ENCODE results near the gene NAPG. TPM values are rescaled to one million over a fixed set of nuclear protein-coding genes. Genes with fewer than 3 reads are reported as not detected.
A peak's percentile ranks its signal among the peaks of the same experiment; 100 is the strongest.

Gene NAPG
- polyA plus RNA-seq, 2 of the 4 experiments (the other 2 are of a cell fraction): 11.6 to 22.1 TPM

DNA sequence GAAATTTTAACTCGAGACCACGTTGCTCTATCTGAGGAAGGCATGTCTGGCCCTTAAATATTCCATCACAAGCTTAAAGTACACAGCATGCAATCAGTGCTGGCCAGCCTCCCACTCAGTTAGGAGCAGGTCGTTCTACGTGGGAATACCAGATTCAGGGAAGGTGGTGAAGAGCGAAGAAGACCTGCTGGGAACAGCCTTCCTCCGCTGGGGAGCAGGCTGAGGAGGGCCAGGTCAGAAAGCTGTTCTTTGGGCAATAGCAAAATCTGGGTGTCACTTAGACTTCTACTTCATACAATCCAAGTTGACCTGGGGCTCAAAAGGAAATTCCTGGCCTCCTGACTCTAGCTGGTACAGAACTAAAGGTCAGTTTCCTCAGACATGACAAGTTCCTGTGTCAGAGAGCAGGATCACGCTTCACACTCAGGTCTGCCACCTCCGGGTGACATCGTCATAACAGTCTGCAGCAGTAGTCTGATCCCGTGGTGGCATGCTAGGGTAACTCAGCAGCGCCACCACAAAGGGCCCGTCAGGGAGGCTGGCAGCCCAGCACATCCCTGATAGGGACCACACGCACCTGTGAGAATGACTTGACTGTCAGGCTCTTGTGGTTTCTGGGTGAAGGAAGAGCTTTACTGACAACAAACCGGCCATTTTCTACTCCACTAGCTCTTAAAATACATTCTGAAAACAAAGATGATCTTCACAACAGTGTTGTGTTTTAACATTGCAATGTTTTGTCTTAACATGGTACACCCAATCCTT is 35.2 kb upstream of the NAPG start:
- FAIRE-seq (no peak), ATAC-seq (peak; percentile 85 to 88), DNase-seq (ENCODE audit: low read depth in 1 of 2, low spot score in 1 of 2) (peak; percentile 56 to 60)
- TF ChIP-seq, protein P1, sequence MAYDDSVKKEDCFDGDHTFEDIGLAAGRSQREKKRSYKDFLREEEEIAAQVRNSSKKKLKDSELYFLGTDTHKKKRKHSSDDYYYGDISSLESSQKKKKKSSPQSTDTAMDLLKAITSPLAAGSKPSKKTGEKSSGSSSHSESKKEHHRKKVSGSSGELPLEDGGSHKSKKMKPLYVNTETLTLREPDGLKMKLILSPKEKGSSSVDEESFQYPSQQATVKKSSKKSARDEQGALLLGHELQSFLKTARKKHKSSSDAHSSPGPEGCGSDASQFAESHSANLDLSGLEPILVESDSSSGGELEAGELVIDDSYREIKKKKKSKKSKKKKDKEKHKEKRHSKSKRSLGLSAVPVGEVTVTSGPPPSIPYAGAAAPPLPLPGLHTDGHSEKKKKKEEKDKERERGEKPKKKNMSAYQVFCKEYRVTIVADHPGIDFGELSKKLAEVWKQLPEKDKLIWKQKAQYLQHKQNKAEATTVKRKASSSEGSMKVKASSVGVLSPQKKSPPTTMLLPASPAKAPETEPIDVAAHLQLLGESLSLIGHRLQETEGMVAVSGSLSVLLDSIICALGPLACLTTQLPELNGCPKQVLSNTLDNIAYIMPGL (CRISPR knock-in tag; IDR thresholded peaks at IDR 0.05; ENCODE audit: borderline replicate concordance): no peak
- TF ChIP-seq RAD21 (conservative IDR thresholded peaks at IDR 0.05 in 1 of 2, IDR thresholded peaks at IDR 0.05 in 1 of 2) (peak; percentile 17 to 31; a peak in 1 of 5 replicates), CBX2 (IDR thresholded peaks at IDR 0.05; ENCODE audit: borderline replicate concordance, low read depth) (no peak)
- TF ChIP-seq, protein P2, sequence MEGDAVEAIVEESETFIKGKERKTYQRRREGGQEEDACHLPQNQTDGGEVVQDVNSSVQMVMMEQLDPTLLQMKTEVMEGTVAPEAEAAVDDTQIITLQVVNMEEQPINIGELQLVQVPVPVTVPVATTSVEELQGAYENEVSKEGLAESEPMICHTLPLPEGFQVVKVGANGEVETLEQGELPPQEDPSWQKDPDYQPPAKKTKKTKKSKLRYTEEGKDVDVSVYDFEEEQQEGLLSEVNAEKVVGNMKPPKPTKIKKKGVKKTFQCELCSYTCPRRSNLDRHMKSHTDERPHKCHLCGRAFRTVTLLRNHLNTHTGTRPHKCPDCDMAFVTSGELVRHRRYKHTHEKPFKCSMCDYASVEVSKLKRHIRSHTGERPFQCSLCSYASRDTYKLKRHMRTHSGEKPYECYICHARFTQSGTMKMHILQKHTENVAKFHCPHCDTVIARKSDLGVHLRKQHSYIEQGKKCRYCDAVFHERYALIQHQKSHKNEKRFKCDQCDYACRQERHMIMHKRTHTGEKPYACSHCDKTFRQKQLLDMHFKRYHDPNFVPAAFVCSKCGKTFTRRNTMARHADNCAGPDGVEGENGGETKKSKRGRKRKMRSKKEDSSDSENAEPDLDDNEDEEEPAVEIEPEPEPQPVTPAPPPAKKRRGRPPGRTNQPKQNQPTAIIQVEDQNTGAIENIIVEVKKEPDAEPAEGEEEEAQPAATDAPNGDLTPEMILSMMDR (IDR thresholded peaks at IDR 0.05): peak; percentile 26; the same call in 2 of the 3 replicates
- Histone ChIP-seq H3K9me3 (no peaks in the 10 kb centered on the region), H3K27ac (no peak overlapping the region), H3K4me3 (no peak overlapping the region), H3K4me1 (no peaks in the 10 kb centered on the region), H3K4me2 (no peak overlapping the region)
- CTCF ChIA-PET: interaction anchor here (1.1 kb wide), 1 partner anchor 360 kb away, joined by 3 read pairs; no protein-coding TSS in a partner anchor
- POLR2A ChIA-PET: no interaction called here
- WGBS (ENCODE audit: missing lambda C conversion rate): 45% methylated on average over 8 of the region's 14 CpGs

DNA sequence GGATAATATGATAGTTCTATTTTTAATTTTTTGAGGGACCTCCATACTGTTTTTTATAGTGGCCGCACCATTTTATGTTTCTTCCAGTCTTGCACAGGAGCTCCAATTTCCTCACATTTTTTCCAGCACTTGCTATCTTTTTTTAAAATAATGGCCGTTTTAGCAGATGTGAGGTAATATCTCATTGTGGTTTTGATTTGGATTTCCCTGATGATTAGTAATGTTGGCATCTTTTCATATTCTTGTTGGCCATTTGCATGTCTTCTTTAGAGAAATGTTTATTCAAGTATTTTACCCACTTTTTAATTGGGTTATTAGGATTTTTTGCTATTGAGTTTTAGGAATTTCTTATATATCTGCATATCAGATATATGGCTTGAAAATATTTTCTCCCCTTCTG is 29.9 kb upstream of the NAPG start:
- Histone ChIP-seq H3K4me3 (no peak overlapping the region), H3K4me1 (no peaks in the 10 kb centered on the region), H3K27ac (no peak overlapping the region), H3K4me2 (no peak overlapping the region), H3K9me3 (no peaks in the 10 kb centered on the region)
- ChIA-PET POLR2A (no interaction called here), CTCF (no interaction called here)
- DNase-seq (ENCODE audit: low read depth in 1 of 2, low spot score in 1 of 2) (no peak), ATAC-seq (no peak), FAIRE-seq (no peak)
- TF ChIP-seq, protein P3, sequence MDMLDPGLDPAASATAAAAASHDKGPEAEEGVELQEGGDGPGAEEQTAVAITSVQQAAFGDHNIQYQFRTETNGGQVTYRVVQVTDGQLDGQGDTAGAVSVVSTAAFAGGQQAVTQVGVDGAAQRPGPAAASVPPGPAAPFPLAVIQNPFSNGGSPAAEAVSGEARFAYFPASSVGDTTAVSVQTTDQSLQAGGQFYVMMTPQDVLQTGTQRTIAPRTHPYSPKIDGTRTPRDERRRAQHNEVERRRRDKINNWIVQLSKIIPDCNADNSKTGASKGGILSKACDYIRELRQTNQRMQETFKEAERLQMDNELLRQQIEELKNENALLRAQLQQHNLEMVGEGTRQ (IDR thresholded peaks at IDR 0.05): no peak
- no peak for TF ChIP-seq NPAS2 (CRISPR knock-in tag; IDR thresholded peaks at IDR 0.05; ENCODE audit: borderline replicate concordance)
- no peak for TF ChIP-seq FOXS1 (CRISPR knock-in tag; IDR thresholded peaks at IDR 0.05)
- no peak for TF ChIP-seq JUN (IDR thresholded peaks at IDR 0.05)
- TF ChIP-seq, protein P1 (CRISPR knock-in tag; IDR thresholded peaks at IDR 0.05; ENCODE audit: borderline replicate concordance): no peak
- TF ChIP-seq, protein P4, sequence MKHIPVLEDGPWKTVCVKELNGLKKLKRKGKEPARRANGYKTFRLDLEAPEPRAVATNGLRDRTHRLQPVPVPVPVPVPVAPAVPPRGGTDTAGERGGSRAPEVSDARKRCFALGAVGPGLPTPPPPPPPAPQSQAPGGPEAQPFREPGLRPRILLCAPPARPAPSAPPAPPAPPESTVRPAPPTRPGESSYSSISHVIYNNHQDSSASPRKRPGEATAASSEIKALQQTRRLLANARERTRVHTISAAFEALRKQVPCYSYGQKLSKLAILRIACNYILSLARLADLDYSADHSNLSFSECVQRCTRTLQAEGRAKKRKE (CRISPR knock-in tag; IDR thresholded peaks at IDR 0.05; ENCODE audit: low read depth): no peak
- TF ChIP-seq SREBF2 (IDR thresholded peaks at IDR 0.05): no peak
- WGBS (ENCODE audit: missing lambda C conversion rate): 49% methylated on average over 2 of the region's 2 CpGs

- H3K4me2 ChIP-seq: no peak overlapping the region
- ChIA-PET CTCF (no interaction called here), POLR2A (no interaction called here)
- H3K9me3 ChIP-seq: no peaks in the 10 kb centered on the region
- no peak overlapping the region for H3K27ac ChIP-seq
- ATAC-seq: no peak
- H3K4me1 ChIP-seq: no peaks in the 10 kb centered on the region
- TF ChIP-seq ZFP36 (IDR thresholded peaks at IDR 0.05; ENCODE audit: borderline replicate concordance, partially characterized antibody): no peak
- TF ChIP-seq MAX (IDR thresholded peaks at IDR 0.05): no peak
- TF ChIP-seq ZSCAN20 (CRISPR knock-in tag; IDR thresholded peaks at IDR 0.05): no peak
- TF ChIP-seq HOXA7 (CRISPR knock-in tag; IDR thresholded peaks at IDR 0.05): no peak
- TF ChIP-seq SMC3 (IDR thresholded peaks at IDR 0.05): no peak
- TF ChIP-seq FOSL2 (IDR thresholded peaks at IDR 0.05): no peak
- no peak for TF ChIP-seq FOSL2 (CRISPR knock-in tag; IDR thresholded peaks at IDR 0.05)
- TF ChIP-seq BHLHE40 (IDR thresholded peaks at IDR 0.05; ENCODE audit: low read depth, low read length): no peak
- no peak for TF ChIP-seq MAFK (IDR thresholded peaks at IDR 0.05; ENCODE audit: partially characterized antibody)
- no peak for TF ChIP-seq RARB (CRISPR knock-in tag; IDR thresholded peaks at IDR 0.05)
- no peak for TF ChIP-seq CEBPB (IDR thresholded peaks at IDR 0.05)
- no peak overlapping the region for H3K4me3 ChIP-seq
- FAIRE-seq: no peak
- DNase-seq (ENCODE audit: low read depth in 1 of 2, low spot score in 1 of 2): no peak
These were observed 28.5 kb upstream of the NAPG start for GRCh38 chr18:10497206-10497749.

All from A549 (cell line).